Measurements from ENCODE around the gene EGLN2.

The EGLN2 gene

DNA sequence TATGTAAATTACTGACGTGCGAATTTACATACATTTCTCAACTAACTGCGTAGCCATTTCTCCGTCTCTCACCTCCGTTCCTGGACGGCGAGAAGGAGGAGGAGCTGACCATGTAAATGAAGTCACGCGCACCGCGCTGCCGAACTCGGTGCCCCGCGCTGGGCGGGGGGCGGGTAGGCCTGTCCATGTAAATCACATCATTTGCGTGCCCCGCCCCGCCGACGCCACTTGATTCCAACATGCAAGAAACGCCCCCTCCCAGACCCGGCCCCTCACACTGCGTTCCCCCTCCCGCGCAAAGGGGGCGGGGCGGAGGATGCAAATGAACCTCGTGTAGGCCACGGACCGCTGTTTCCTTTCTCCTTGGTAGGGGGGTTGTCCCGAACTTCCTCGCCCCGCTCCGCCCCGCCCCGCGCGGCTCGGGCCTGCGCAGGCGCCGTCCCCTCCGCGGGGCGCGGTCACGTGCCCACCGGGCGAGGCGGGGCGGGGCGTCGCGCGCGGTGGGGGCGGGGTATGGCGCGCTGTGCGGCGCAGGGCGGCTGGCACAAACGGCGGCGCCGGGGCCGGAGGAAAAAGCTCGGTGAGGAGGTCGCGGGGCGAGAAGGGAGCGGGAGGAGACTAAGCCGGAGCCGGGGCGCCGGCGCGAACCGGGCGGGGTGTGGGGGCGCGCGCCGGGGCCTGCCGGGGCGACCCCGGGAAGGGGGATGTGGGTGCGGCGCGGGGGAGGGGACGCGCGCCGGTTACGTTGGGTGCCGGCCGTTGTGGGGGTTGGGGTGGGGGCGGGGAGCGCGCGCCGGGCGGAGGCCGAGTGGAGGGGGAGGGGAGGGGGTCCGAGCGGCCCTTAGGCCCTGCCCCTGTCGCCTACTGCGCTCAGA is at the start of gene EGLN2:
TSS of gene EGLN2 (plus strand) at position 509 of the 875 bp plus-strand sequence. CDS start 1,382 bp downstream, outside the sequence.
- peak within 1 kb of the TSS; percentile 80 for H3K4me3 ChIP-seq (ENCODE audit: control insufficient read depth, low read depth, low read length)
- peak; percentile 99 for DNase-seq (ENCODE audit: low read depth)
- TF ChIP-seq, protein P1, sequence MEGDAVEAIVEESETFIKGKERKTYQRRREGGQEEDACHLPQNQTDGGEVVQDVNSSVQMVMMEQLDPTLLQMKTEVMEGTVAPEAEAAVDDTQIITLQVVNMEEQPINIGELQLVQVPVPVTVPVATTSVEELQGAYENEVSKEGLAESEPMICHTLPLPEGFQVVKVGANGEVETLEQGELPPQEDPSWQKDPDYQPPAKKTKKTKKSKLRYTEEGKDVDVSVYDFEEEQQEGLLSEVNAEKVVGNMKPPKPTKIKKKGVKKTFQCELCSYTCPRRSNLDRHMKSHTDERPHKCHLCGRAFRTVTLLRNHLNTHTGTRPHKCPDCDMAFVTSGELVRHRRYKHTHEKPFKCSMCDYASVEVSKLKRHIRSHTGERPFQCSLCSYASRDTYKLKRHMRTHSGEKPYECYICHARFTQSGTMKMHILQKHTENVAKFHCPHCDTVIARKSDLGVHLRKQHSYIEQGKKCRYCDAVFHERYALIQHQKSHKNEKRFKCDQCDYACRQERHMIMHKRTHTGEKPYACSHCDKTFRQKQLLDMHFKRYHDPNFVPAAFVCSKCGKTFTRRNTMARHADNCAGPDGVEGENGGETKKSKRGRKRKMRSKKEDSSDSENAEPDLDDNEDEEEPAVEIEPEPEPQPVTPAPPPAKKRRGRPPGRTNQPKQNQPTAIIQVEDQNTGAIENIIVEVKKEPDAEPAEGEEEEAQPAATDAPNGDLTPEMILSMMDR (conservative IDR thresholded peaks at IDR 0.05; ENCODE audit: control insufficient read depth, insufficient read depth, low read depth, low read length) = no peak

DNA sequence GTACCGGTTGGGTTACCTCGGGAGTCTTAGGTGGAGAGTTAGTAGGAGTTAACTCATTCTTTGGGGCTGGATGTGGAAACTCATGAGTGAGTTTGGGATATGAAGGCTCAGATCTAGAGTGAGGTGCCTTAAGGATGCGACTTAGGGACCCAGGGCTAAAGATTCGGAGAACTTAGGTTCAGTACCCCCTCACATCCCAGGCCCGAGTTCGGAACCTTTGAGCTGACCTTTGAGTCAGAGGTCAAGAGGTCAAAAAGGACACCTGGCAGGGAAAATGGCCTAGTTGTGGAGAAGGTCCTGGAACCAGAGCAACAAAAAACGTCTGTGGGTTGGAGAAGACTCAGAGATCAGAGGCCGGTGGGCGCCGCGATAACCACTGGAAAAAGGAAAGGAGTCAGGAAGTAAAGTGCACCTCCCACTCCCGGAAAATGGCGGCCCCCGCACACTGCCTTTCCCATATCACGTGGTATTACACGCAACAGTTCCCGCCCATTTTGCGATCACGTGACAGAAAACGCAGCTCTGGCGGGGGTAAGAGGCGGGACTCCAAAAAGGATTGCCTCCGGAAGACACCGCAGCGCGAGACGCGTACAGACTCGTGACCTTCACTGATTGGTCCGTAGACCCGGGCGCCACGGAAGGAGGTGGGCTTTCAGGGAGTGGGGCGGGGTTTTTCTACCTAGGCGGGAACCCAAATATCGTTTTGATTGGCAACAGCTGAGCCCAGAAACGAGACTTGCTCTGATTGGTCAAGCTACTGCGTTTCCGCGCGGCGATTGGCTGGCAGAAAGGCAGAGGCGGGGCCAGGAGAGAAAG is 48.7 kb upstream of the EGLN2 start, which contains the start of gene ACTMAP:
TSS of gene ACTMAP (minus strand) at position 420 of the 816 bp plus-strand sequence. CDS start 674 bp downstream, outside the sequence.
- peak; percentile 100 for DNase-seq (ENCODE audit: low read depth)
- peak within 1 kb of the TSS; percentile 79 for H3K4me3 ChIP-seq (ENCODE audit: control insufficient read depth, low read depth, low read length)
- TF ChIP-seq, protein P1 (conservative IDR thresholded peaks at IDR 0.05; ENCODE audit: control insufficient read depth, insufficient read depth, low read depth, low read length) = no peak

DNA sequence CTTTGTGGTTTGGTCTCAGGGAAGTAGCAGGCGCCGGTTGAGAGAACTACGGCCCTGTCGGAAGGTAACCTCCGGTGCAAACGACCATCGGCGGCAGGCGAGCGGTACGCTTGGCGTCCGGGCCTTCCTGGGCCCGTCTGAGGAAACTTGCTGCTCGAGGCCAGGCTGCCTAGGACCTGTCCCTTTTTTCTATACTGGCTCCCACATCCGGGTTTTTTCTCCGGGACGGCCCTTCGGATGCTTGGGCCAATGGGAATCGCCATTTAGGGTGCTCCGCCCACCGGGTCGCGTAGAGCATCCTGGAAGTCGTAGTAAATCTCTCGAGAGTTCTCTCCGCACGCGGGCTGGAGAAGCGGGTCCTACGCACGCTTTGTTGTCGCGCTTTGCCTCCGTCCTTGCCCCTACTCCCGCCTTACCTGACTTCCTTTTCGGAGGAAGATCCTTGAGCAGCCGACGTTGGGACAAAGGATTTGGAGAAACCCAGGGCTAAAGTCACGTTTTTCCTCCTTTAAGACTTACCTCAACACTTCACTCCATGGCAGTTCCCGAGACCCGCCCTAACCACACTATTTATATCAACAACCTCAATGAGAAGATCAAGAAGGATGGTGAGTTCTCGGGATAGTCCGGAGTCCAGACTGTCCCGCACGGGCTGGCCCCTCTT is 48.0 kb upstream of the EGLN2 start, which contains the start of gene SNRPA:
TSS of gene SNRPA (plus strand) at position 330 of the 664 bp plus-strand sequence. CDS start at position 536, 206 bp downstream.
- peak; percentile 97 for DNase-seq (ENCODE audit: low read depth)
- TF ChIP-seq, protein P1 (conservative IDR thresholded peaks at IDR 0.05; ENCODE audit: control insufficient read depth, insufficient read depth, low read depth, low read length) = no peak

DNA sequence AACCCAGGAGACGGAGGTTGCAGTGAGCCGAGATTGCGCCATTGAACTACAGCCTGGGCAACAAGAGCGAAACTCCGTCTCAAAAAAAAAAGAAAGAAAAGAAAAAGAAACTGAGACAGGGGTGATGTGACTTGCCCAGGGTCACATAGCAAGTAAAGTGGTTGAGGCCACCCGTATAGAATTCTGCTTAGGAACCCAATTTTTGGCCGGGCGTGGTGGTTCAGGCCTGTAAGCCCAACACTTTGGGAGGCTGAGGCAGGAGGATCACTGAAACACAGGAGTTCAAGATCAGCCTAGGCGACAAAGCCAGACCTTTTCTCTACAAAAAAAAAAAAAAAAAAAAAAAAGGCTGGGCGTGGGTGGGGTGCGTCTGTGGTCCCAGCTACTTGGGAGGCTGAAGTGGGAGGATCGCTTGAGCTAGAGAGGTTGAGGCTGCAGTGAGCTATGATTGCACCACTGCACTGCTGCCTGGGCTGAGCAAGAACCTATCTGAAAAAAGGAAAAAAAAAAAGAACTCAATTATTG is 46.7 kb upstream of the EGLN2 start:
- no peak for DNase-seq (ENCODE audit: low read depth)
- TF ChIP-seq, protein P1 (conservative IDR thresholded peaks at IDR 0.05; ENCODE audit: control insufficient read depth, insufficient read depth, low read depth, low read length) = no peak
- H3K4me3 ChIP-seq (ENCODE audit: control insufficient read depth, low read depth, low read length) = peak overlapping the region; percentile 79

More for the DNA sequence above, 48.0 kb upstream of the EGLN2 start, which contains the start of gene SNRPA:
- H3K4me3 ChIP-seq (ENCODE audit: control insufficient read depth, low read depth, low read length) = peak within 1 kb of the TSS; percentile 79

DNA sequence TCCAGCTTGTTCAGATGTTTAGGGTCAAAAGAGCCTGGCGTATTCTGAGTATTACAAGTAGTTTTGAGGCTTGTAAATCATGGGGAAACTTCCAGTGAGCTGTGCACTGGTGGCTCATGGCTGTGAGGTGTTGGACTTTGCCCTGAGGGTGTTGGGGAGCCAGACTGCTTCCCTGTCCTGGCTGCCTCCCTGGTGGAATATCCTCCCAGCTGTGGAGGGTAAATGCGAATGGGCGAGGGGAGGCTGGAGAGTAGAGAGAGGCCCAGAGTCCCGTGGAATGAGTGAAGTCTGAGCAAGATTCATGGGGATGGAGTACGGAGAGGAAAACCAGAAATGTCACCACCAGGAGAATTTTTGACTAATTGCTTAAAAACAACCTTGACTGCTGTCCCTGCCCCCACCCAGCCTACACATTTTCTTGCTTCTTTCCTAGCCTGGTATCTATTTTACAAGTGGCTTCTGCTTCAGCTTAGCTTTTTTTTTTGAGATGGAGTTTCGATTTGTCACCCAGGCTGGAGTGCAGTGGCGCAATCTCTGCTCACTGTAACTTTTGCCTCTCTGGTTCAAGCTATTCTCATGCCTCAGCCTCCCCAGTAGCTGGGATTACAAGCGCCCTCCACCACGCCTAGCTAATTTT is 44.3 kb upstream of the EGLN2 start:
- peak; percentile 36 for DNase-seq (ENCODE audit: low read depth)
- TF ChIP-seq, protein P1 (conservative IDR thresholded peaks at IDR 0.05; ENCODE audit: control insufficient read depth, insufficient read depth, low read depth, low read length) = no peak
- H3K4me3 ChIP-seq (ENCODE audit: control insufficient read depth, low read depth, low read length) = no peak overlapping the region

Data from fibroblast of mammary gland (primary cell).